ENCODE data around the gene TRPM3.

GRCh38 chr9:70673844-70674243, 447.6 kb downstream of the TRPM3 start:
- TF ChIP-seq CTCF (IDR thresholded peaks at IDR 0.05) (no peak), POLR2A (IDR thresholded peaks at IDR 0.05) (no peak)

Measured in esophagus squamous epithelium (tissue), 4 donors.